Activated CD4-positive, alpha-beta T cell treated with anti-CD3 and anti-CD28 coated beads, Interleukin-2, amount 10 ng/mL, durations not matched to agents 24 days and 14 days (primary cell): ENCODE results near the gene RPL7L1. TPM values are rescaled to one million over a fixed set of nuclear protein-coding genes. Genes with fewer than 3 reads are reported as not detected.
"Not testable (repeated sequence)": the region's sequence is repeated elsewhere in the genome, so short reads cannot be mapped to it uniquely, and the experiment has no call there.

Experiments
- DNase-seq: peaks from one replicate; pipeline ENCODE4 v3.0.0; 2022
- H3K27ac Mint-ChIP-seq: one replicate; pipeline ENCODE4 v1.8.0; 2022; ENCODE audit warnings: mild to moderate bottlenecking, mixed read lengths
- H3K27me3 Mint-ChIP-seq: one replicate; pipeline ENCODE4 v1.8.0; 2022; ENCODE audit warnings: mixed read lengths
- H3K36me3 Mint-ChIP-seq: one replicate; pipeline ENCODE4 v1.8.0; 2022; ENCODE audit warnings: low read depth, mild to moderate bottlenecking, mixed read lengths
- H3K4me1 Mint-ChIP-seq: one replicate; pipeline ENCODE4 v1.8.0; 2021; ENCODE audit warnings: mixed read lengths
- H3K4me3 Mint-ChIP-seq: one replicate; pipeline ENCODE4 v1.8.0; 2022; ENCODE audit warnings: mild to moderate bottlenecking, moderate library complexity, mixed read lengths
- H3K9me3 Mint-ChIP-seq: one replicate; pipeline ENCODE4 v1.8.0; 2021; ENCODE audit warnings: mixed read lengths
- intact Hi-C: fragments of 100-400 bp; cut with micrococcal nuclease; formaldehyde crosslinking; loops from one replicate; pipeline ENCODE4 v1.15.1; 2023
- total RNA-seq: library from RNA; stranded (reverse); gene quantifications from 2 replicates; pipeline ENCODE4 v1.2.3, GENCODE V29; 2022

The RPL7L1 gene
- total RNA-seq, 1 donor from 2014 or later: 182 TPM

DNA sequence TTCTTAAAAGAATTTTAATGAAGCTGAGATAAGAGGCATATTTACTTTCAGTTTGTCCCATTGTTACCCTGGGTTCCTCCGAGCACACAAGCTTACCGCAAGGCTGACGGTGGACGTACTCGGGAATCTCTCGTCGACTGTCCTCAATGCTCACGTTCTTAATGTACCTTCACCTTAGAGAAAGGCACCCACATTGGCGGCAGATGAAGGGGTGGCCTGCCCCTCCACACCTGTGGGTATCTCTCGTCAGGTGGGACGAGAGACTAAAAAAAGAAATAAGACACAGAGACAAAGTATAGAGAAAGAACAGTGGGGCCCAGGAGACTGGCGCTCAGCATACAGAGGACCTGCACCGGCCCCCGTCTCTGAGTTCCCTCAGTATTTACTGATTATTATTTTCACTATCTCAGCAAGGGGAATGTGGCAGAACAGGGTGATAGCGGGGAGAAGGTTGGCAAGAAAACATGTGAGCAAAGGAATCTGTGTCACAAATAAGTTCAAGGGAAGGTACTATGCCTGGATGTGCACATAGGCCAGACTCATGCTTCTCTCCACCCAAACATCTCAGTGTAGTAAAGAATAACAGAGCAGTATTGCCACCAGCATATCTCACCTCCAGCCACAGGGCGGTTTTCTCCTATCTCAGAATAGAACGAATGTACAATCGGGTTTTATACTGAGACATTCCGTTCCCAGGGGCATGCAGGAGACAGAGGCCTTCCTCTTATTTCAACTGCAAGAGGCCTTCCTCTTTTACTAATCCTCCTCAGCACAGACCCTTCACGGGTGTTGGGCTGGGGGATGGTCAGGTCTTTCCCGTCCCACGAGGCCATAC lies 23.2 kb downstream of the RPL7L1 start:
- H3K27ac Mint-ChIP-seq, DNase-seq, H3K36me3 Mint-ChIP-seq, H3K27me3 Mint-ChIP-seq, intact Hi-C loops, H3K9me3 Mint-ChIP-seq, H3K4me3 Mint-ChIP-seq: not testable (repeated sequence)
- peaks cover 17% of the 10 kb centered on the region for H3K4me1 Mint-ChIP-seq

DNA sequence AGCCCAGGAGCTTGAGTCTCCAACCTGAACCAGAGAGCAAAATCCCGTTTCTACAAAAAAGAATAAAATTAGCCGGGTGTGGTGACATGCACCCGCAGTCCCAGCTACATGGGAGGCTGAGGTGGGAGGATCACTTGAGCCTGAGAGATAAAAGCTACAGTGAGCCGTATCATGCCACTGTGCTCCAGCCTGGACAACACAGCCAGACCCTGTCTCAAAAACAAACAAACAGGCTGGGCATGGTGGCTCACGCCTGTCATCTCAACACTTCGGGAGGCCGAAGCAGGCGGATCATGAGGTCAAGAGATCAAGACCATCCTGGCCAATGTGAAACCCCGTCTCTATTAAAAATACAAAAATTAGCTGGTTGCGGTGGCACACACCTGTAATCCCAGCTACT lies 25.1 kb downstream of the RPL7L1 start:
- peaks cover 17% of the 10 kb centered on the region for H3K4me1 Mint-ChIP-seq
- no peaks in the 10 kb centered on the region for H3K9me3 Mint-ChIP-seq
- no peak for DNase-seq
- peaks cover 4% of the 10 kb centered on the region for H3K27me3 Mint-ChIP-seq
- no peak overlapping the region for H3K27ac Mint-ChIP-seq
- no peaks in the 10 kb centered on the region for H3K36me3 Mint-ChIP-seq
- no peak overlapping the region for H3K4me3 Mint-ChIP-seq
- intact Hi-C loops: no loop called here

DNA sequence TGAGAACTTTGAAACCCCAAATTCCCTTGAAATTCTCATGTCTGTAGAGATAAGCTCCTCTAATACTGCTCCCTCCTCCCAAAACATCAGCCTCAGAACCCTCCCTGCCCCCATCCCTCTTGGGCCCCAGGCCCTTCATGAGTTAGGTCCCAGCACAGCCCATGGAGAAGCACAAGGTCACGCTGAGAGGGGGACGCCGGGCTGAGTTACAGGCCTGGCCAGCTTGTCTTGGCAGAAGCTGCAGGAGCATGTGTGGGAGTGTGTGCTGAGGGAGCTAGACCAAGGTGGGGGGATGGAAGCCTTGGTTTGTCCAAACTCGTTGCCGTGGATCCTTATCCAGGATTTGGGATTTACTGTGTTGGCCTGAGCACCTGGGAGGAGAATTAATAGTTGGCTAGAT lies 27.9 kb downstream of the RPL7L1 start:
- Mint-ChIP-seq H3K9me3 (no peaks in the 10 kb centered on the region), H3K27ac (no peak overlapping the region), H3K4me1 (peaks cover 4% of the 10 kb centered on the region), H3K36me3 (no peaks in the 10 kb centered on the region), H3K4me3 (no peak overlapping the region), H3K27me3 (peaks cover 9% of the 10 kb centered on the region)
- no peak for DNase-seq
- intact Hi-C loops: no loop called here

DNA sequence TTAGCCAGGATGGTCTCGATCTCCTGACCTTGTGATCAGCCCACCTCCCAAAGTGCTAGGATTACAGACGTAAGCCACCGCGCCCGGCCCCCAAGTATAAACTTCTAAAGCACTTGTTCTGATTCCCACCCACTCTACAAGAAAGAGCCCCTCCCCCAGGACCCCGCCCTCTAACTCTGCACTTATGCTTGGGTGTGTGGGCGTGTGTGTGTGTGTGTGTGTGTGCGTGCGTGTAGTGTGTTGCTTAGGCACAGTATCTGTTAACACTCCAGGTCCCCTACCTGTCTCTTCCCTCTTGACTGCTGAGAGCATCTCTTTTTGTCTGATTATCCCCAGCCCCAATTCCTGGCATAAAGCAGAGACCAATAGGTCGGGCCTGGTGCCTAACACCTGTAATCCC lies 30.4 kb downstream of the RPL7L1 start:
- intact Hi-C loops: no loop called here
- Mint-ChIP-seq H3K27me3 (peaks cover 16% of the 10 kb centered on the region), H3K4me3 (no peak overlapping the region), H3K4me1 (no peaks in the 10 kb centered on the region), H3K27ac (no peak overlapping the region), H3K9me3 (no peaks in the 10 kb centered on the region), H3K36me3 (no peaks in the 10 kb centered on the region)
- no peak for DNase-seq

DNA sequence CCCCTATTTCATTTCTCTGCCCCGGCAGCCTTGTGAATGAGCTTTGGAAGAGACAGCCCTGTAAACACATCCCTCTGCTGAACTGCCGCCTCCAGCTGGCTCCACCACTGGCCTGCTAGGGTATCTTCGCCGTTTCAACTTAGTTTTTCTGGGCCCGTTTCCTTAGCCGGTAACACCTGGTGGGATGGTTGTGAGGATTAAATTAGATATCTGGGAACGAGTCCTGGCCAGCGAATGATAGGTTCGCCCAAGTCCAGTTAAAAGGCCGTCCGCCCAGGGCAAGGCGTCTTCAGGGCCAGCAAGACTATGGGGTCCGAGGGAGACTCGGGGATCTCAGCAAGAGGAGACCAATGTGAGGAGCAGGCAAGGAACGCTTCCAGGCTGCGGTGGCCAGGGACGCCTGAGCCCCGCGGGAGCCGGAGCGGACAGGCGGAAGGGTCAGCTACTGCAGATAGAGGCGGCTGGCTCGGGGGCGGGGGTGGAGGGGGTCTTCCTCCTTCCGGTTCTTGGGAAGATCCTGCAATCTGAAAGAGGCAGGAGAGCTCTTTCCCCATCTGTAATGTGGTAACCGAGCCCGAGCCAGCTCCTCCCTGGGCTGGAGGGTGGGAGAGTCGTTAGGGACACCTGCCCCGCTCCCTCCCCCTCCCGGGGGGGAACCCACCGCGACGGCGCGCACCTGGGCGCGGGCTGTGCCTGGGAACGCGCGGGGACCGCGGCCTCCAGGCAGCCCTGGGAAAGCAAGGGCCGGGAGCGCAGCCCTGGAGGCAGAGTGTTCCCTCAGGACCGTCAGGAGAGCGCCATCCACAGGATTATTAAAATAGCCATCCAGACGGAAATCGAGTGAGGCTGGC lies 32.0 kb downstream of the RPL7L1 start:
- no peak for DNase-seq
- intact Hi-C loops: no loop called here
- H3K9me3 Mint-ChIP-seq: no peaks in the 10 kb centered on the region
- H3K36me3 Mint-ChIP-seq: no peaks in the 10 kb centered on the region
- H3K4me1 Mint-ChIP-seq: no peaks in the 10 kb centered on the region
- H3K27ac Mint-ChIP-seq: no peak overlapping the region
- no peak overlapping the region for H3K4me3 Mint-ChIP-seq
- H3K27me3 Mint-ChIP-seq: peaks cover 16% of the 10 kb centered on the region

DNA sequence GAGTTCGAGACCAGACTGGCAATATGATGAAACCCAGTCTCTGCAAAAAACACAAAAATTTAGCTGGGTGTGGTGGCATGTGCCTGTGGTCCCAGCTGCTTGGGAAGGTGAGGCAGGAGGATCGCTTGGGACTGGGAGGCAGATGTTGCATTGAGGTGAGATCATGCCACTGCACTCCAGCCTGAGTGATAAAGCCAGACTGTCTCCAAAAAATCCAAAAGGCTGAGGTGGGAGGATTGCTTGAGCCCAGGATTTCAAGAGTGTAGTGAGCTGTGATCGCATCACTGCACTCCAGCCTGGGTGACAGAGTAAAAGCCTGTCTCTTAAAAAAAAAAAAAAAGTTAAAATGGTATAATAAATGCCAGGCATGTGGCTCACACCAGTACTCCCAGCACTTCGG lies 35.1 kb downstream of the RPL7L1 start:
- Mint-ChIP-seq H3K9me3 (no peaks in the 10 kb centered on the region), H3K36me3 (no peaks in the 10 kb centered on the region), H3K4me3 (no peak overlapping the region), H3K27ac (no peak overlapping the region), H3K4me1 (no peaks in the 10 kb centered on the region), H3K27me3 (peaks cover 13% of the 10 kb centered on the region)
- DNase-seq: no peak
- intact Hi-C loops: no loop called here

DNA sequence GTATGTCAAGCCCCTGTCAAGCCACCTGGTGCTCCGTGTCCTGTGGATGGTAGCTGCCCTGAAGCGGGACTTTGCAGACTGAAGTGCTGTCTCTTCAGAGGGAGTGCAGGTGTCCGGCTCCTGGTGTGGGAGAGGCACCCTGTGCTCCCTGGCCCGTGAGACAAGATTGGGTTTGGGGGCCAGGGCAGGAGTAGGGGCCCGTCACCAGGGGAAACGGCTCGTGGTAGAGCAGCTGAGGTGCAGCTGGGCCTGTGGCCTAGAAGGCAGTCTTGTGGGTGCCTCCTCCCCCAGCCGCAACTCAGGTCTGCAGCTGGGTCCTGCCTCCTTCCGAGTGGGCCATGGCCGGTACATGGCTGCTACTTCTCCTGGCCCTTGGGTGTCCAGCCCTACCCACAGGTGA lies 36.3 kb downstream of the RPL7L1 start, which contains the start of gene PTCRA:
PTCRA (plus strand) TSS at position 322 of the 400 bp plus-strand sequence; CDS start at position 339, 17 bp downstream.
- intact Hi-C loops: no loop called here
- no peaks in the 10 kb centered on the region for H3K4me1 Mint-ChIP-seq
- peaks cover 13% of the 10 kb centered on the region for H3K27me3 Mint-ChIP-seq
- no peak within 1 kb of the TSS for H3K4me3 Mint-ChIP-seq
- H3K36me3 Mint-ChIP-seq: no peaks in the 10 kb centered on the region
- DNase-seq: no peak
- no peak within 1 kb of the TSS for H3K27ac Mint-ChIP-seq
- H3K9me3 Mint-ChIP-seq: no peaks in the 10 kb centered on the region

DNA sequence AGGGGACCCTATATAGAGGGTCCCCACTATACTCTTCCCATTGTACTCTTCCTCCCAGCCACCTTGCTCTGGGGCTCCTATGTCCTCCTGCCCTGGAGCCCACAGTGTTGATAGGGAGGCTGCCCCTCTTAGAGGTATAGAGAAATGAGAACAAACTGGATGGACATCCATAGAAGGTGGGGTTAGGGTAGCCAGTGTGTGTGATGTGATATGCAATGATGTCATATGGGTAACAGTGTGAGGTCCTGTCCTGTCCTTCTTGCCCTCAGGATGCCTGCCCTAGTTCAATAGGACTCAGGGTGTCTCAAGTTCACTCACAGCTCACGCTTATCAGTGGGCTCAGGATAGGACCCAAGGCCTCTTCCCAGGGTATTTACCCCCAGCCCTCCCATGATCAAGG lies 36.9 kb downstream of the RPL7L1 start:
- no peaks in the 10 kb centered on the region for H3K4me1 Mint-ChIP-seq
- no peak for DNase-seq
- no peaks in the 10 kb centered on the region for H3K36me3 Mint-ChIP-seq
- no peaks in the 10 kb centered on the region for H3K9me3 Mint-ChIP-seq
- intact Hi-C loops: no loop called here
- H3K4me3 Mint-ChIP-seq: no peak overlapping the region
- H3K27me3 Mint-ChIP-seq: peaks cover 11% of the 10 kb centered on the region
- no peak overlapping the region for H3K27ac Mint-ChIP-seq

DNA sequence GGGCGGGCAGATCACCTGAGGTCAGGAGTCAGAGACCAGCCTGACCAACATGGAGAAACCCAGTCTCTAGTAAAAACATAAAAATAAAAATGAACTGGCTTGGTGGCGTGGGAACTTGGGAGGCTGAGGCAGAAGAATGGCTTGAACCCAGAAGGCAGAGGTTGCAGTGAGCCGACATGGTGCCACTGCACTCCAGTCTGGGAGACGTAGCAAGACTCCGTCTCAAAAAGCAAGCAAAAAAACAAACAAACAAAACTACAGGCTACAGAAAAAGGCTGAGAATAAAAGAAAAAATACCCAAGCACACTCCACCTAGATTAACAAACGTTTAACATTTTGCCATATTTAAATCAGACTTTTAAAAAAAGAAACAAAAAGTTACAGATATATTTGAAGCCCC lies 42.4 kb downstream of the RPL7L1 start:
- intact Hi-C loops: no loop called here
- no peak for DNase-seq
- H3K36me3 Mint-ChIP-seq: no peaks in the 10 kb centered on the region
- H3K4me3 Mint-ChIP-seq: no peak overlapping the region
- H3K4me1 Mint-ChIP-seq: no peaks in the 10 kb centered on the region
- no peaks in the 10 kb centered on the region for H3K9me3 Mint-ChIP-seq
- no peak overlapping the region for H3K27ac Mint-ChIP-seq
- no peaks in the 10 kb centered on the region for H3K27me3 Mint-ChIP-seq

DNA sequence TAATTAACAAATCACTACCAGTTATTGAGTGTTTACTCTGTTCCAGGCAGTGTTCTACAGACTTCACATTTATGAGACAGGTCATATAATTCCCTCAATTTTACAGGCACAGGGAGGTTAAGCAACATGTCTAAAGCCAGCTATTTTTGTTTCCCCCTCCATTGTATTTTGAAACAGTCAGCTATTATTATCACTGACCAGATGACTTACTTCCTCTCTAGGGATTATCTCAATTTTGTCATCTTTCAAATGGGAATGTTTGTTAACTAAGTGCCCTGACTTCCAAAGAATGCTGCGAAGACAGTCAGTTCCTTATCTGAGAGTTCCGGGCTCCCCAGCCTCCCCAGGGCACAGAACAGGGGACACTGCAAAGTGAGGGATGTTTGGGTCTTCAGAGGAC lies 44.2 kb downstream of the RPL7L1 start:
- H3K36me3 Mint-ChIP-seq: no peaks in the 10 kb centered on the region
- H3K27me3 Mint-ChIP-seq: no peaks in the 10 kb centered on the region
- intact Hi-C loops: no loop called here
- no peak overlapping the region for H3K27ac Mint-ChIP-seq
- no peak for DNase-seq
- no peaks in the 10 kb centered on the region for H3K9me3 Mint-ChIP-seq
- H3K4me3 Mint-ChIP-seq: no peak overlapping the region
- peaks cover 4% of the 10 kb centered on the region for H3K4me1 Mint-ChIP-seq

DNA sequence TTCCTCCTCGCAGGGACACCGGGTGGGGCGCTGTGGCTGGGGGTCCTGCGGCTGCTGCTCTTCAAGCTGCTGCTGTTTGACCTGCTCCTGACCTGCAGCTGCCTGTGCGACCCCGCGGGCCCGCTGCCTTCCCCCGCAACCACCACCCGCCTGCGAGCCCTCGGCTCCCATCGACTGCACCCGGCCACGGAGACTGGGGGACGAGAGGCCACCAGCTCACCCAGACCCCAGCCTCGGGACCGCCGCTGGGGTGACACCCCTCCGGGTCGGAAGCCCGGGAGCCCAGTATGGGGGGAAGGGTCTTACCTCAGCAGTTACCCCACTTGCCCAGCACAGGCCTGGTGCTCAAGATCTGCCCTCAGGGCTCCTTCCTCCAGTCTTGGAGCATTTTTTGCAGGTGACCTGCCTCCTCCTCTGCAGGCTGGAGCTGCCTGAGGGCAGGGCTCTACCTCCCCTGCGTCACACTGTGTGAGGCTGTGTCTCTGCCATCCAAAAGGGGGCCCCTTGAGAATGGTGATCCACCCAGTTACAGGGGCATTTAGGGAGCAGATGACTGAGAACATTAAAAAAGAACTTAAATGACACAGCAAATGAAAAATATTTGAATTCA lies 45.9 kb downstream of the RPL7L1 start:
- Mint-ChIP-seq H3K4me3 (no peak overlapping the region), H3K27me3 (no peaks in the 10 kb centered on the region), H3K4me1 (peaks cover 11% of the 10 kb centered on the region), H3K27ac (no peak overlapping the region), H3K9me3 (no peaks in the 10 kb centered on the region), H3K36me3 (peaks cover 7% of the 10 kb centered on the region)
- intact Hi-C loops: no loop called here
- DNase-seq: no peak

DNA sequence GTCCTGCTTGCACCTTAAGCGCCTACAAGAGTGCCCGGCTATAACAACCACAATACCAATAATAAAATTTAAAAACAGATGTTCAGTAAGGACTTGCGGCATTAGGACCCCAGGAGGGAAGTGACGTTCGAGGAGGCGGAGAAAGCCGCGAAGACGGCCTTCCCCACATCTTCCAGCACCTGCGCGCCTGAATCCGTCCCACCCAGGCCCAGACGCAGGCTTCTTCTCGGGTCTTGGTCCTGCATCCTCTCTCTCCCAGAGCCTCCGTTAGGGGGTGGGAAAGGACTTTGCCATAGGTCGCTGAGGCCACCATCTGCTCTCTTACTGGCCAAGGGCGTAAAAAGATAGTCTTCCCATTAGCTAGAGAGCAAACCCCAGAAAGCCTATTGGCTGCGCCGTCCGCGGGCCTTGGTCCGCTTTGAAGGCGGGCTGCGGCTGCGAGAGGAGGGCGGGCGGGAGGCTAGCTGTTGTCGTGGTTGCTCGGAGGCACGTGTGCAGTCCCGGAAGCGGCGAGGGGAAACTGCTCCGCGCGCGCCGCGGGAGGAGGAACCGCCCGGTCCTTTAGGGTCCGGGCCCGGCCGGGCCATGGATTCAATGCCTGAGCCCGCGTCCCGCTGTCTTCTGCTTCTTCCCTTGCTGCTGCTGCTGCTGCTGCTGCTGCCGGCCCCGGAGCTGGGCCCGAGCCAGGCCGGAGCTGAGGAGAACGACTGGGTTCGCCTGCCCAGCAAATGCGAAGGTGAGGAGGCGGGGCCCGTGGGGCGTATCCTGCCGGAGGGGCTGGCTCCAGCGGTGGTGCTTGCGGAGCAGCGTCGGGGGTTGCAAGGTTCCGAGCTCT lies 49.8 kb downstream of the RPL7L1 start, which contains the start of gene CNPY3:
CNPY3 (plus strand) TSS at position 495 of the 835 bp plus-strand sequence; CDS start at position 586, 91 bp downstream.
- peak; percentile 98 for DNase-seq
- Mint-ChIP-seq H3K27ac (peak within 1 kb of the TSS; percentile 98), H3K4me3 (peak within 1 kb of the TSS; percentile 91), H3K9me3 (no peaks in the 10 kb centered on the region), H3K36me3 (peaks cover 32% of the 10 kb centered on the region), H3K27me3 (no peaks in the 10 kb centered on the region), H3K4me1 (peaks cover 34% of the 10 kb centered on the region)
- intact Hi-C loops: loop anchor here (1.0 to 2.0 kb wide), 10 partner anchors 28 to 242 kb away; partner anchors contain the start of genes CUL7, KLC4, KLHDC3 and MRPL2

DNA sequence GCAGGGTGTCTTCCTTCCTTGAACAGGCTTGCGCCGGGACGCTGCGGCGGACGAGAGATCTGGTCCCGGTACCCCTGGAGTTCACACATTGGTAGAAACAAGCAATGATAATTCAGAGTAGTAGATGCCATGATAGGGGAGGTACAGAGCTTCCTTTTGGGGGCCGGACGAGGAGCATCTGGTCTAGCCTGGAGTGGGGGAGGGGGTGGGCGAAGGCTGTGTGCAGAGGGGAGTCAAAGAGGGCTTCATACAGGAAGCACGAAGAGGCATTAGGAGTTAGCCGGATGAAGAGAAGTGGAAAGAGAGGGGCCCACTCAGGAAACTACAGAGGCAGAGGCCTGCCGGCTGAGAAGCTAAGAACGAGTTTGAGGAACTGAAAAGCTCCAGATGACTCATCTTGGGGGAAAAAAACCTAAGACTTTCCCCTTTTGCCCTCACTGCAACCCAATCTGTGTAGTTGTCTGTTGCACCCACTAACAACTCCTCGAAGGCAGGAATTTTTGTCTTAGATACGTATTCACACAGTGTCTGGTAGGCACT lies 50.5 kb downstream of the RPL7L1 start:
- Mint-ChIP-seq H3K27me3 (no peaks in the 10 kb centered on the region), H3K27ac (peak overlapping the region; percentile 98), H3K4me1 (peaks cover 34% of the 10 kb centered on the region), H3K36me3 (peaks cover 37% of the 10 kb centered on the region), H3K4me3 (peak overlapping the region; percentile 91), H3K9me3 (no peaks in the 10 kb centered on the region)
- intact Hi-C loops: loop anchor here (1.0 to 2.0 kb wide), 10 partner anchors 29 to 241 kb away; partner anchors contain the start of genes CUL7, KLC4, KLHDC3 and MRPL2
- peak; percentile 87 for DNase-seq
